Measurements from ENCODE around the gene CCM2L. TPM values are rescaled to one million over a fixed set of nuclear protein-coding genes. Genes with fewer than 3 reads are reported as not detected.

Gene CCM2L
- total RNA-seq, 4 donors from 2014 or later, result 7.4 to 16.0 (median 9.7) TPM

DNA sequence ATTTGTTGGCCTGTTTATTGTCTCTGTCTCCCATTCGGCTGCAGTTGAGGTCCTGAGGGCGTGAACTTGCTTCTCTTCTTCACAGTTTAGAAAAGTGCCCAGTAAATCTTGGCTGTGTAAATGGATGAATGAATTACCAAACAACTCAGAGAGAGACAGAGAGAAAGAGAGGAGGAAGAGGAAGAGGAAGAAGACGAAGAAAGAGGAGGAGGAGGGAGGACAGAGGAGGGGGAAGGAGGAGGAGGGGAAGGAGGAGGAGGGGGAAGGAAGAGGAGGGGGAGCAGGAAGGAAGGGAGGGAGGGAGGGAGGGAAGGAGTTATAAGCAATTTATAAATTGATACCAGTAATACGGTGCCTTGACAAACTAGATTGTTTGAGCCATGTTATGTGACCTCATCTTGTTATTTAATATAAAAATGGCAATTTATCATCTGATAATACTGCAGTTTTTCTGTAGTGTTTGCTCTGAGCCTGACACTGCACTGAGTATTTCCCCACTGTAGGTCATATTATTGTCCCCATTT lies 60.5 kb downstream of the CCM2L start:
- intact Hi-C loops (cut with DNase I), result no loop called here
- H3K4me1 ChIP-seq, result no peaks in the 10 kb centered on the region
- WGBS, 2 donors, result 49 to 50% methylated on average over 4 of the region's 4 CpGs
- TF ChIP-seq POLR2A (IDR thresholded peaks at IDR 0.05), result no peak
- no peak for TF ChIP-seq CTCF (IDR thresholded peaks at IDR 0.05)
- no peaks in the 10 kb centered on the region for H3K36me3 ChIP-seq
- H3K9me3 ChIP-seq, result no peaks in the 10 kb centered on the region
- H3K27ac ChIP-seq, result no peak overlapping the region
- no peak overlapping the region for H3K4me3 ChIP-seq (replicated peaks in 1 of 3)
- DNase-seq, result no peak
- H3K27me3 ChIP-seq, result no peaks in the 10 kb centered on the region

DNA sequence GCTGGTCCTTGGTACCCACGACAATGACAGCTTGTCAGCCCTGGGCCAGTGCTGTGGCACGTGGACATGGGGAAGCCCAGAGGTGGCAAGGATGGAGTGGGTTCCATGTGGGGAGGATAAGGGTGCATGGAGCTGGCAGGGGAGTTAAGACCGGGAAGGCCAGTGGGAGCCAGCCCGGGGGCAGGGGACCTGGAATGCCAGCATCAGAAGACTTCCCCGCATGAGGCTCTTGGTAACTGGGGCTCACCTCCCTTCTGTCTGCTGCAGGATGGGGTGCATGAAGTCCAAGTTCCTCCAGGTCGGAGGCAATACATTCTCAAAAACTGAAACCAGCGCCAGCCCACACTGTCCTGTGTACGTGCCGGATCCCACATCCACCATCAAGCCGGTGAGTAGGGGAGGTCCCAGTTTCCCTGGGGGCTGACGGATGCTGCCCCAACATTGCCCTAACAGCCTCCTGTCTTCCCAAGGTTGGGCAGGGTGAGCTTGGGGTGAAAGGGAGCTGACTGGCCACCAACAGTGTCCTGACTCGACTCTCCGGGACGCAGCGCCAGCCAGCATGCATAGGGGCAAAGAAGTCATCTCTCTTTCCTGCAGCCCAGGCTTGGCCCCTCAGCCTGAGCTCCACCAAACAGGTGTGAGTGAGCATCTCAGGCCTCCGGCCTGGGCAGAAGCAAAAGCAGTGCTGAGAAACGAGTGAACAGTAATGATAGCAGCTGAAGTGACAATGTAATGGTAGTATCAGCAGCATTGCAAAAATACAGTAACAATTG lies 61.3 kb downstream of the CCM2L start:
- H3K27ac ChIP-seq, result no peak overlapping the region
- intact Hi-C loops (cut with DNase I), result no loop called here
- WGBS, 2 donors, result 82 to 86% methylated on average over 16 of the region's 17 CpGs
- no peaks in the 10 kb centered on the region for H3K36me3 ChIP-seq
- H3K27me3 ChIP-seq, result no peaks in the 10 kb centered on the region
- H3K4me3 ChIP-seq (replicated peaks in 1 of 3), result no peak overlapping the region
- no peaks in the 10 kb centered on the region for H3K9me3 ChIP-seq
- H3K4me1 ChIP-seq, result no peaks in the 10 kb centered on the region
- no peak for DNase-seq
- TF ChIP-seq POLR2A (IDR thresholded peaks at IDR 0.05) (no peak), CTCF (IDR thresholded peaks at IDR 0.05) (no peak)

- WGBS, 2 donors, result 86 to 88% methylated on average over 6 of the region's 6 CpGs
- Histone ChIP-seq H3K4me1 (no peaks in the 10 kb centered on the region), H3K27me3 (no peaks in the 10 kb centered on the region), H3K27ac (no peak overlapping the region), H3K9me3 (no peaks in the 10 kb centered on the region), H3K4me3 (replicated peaks in 1 of 3) (no peak overlapping the region), H3K36me3 (no peaks in the 10 kb centered on the region)
- TF ChIP-seq POLR2A (IDR thresholded peaks at IDR 0.05) (no peak), CTCF (IDR thresholded peaks at IDR 0.05) (no peak)
- intact Hi-C loops (cut with DNase I), result no loop called here
- no peak for DNase-seq
These were observed 62.0 kb downstream of the CCM2L start for GRCh38 chr20:32072168-32072750.

- Histone ChIP-seq H3K4me3 (replicated peaks in 1 of 3) (no peak overlapping the region), H3K27ac (no peak overlapping the region), H3K27me3 (no peaks in the 10 kb centered on the region), H3K36me3 (no peaks in the 10 kb centered on the region), H3K4me1 (no peaks in the 10 kb centered on the region), H3K9me3 (no peaks in the 10 kb centered on the region)
- WGBS, 2 donors, result 79 to 100% methylated on average over 1 of the region's 1 CpG
- intact Hi-C loops (cut with DNase I), result no loop called here
- no peak for DNase-seq
- TF ChIP-seq CTCF (IDR thresholded peaks at IDR 0.05) (no peak), POLR2A (IDR thresholded peaks at IDR 0.05) (no peak)
These were observed 65.3 kb downstream of the CCM2L start for GRCh38 chr20:32075534-32075933.

DNA sequence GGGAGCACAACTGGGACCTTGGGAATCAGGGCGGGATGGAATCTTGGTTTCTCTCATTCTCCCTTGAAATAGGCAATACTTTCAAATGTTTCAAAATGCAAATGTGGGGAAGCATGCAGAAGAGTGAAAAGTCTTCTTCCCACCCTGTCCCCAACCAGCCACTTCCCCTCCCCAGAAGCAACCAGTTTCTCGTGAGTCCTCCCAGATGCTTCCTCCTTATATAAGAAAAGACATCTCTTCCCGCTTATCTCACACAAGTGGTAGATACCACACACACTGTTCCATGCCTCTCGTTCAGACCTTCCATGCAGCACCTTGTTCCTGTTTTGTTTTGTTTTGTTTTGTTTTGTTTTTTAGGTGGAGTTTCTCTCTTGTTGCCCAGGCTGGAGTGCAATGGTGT lies 67.0 kb downstream of the CCM2L start:
- Histone ChIP-seq H3K4me3 (replicated peaks in 1 of 3) (no peak overlapping the region), H3K36me3 (no peaks in the 10 kb centered on the region), H3K9me3 (no peaks in the 10 kb centered on the region), H3K27me3 (no peaks in the 10 kb centered on the region), H3K27ac (no peak overlapping the region), H3K4me1 (no peaks in the 10 kb centered on the region)
- TF ChIP-seq POLR2A (IDR thresholded peaks at IDR 0.05) (no peak), CTCF (IDR thresholded peaks at IDR 0.05) (no peak)
- 78 to 83% methylated on average over 4 of the region's 4 CpGs for WGBS, 2 donors
- DNase-seq, result no peak
- intact Hi-C loops (cut with DNase I), result no loop called here

Data from thyroid gland (tissue), 4 donors.